Activated CD8-positive, alpha-beta T cell treated with anti-CD3 and anti-CD28 coated beads for 36 hours (primary cell): Measurements from ENCODE around the gene TCFL5. TPM values are rescaled to one million over a fixed set of nuclear protein-coding genes. Genes with fewer than 3 reads are reported as not detected.

Experiments used
- ATAC-seq: fragments of 200-7000 bp; cut with Tn5 transposase; one replicate; pipeline ENCODE4 v1.10.0; 2021; ENCODE audit warnings: mild to moderate bottlenecking, moderate library complexity
- CTCF ChIA-PET: fragments of 350-600 bp; sonication (Branson Sonifier 250); formaldehyde crosslinking; loops from one replicate; lab custom pipeline; 2021; ENCODE audit warnings: antibody characterized with exemption; lab: Charles Lee
- POLR2A ChIA-PET: fragments of 350-600 bp; sonication (Branson Sonifier 250); formaldehyde crosslinking; loops from one replicate; lab custom pipeline; 2021; ENCODE audit warnings: antibody characterized with exemption; lab: Charles Lee
- DNase-seq: peaks from one replicate; pipeline ENCODE4 v3.0.0-alpha.2; 2020
- H3K27ac Mint-ChIP-seq: one replicate; pipeline ENCODE4 v1.8.0; 2021; ENCODE audit warnings: mild to moderate bottlenecking, mixed read lengths
- H3K27me3 Mint-ChIP-seq: one replicate; pipeline ENCODE4 v1.8.0; 2021; ENCODE audit warnings: mixed read lengths
- H3K36me3 Mint-ChIP-seq: one replicate; pipeline ENCODE4 v1.8.0; 2021; ENCODE audit warnings: low read depth, mixed read lengths
- H3K4me1 Mint-ChIP-seq: one replicate; pipeline ENCODE4 v1.8.0; 2021; ENCODE audit warnings: low read depth, mixed read lengths
- H3K4me3 Mint-ChIP-seq: one replicate; pipeline ENCODE4 v1.8.0; 2021; ENCODE audit warnings: mild to moderate bottlenecking, moderate library complexity, mixed read lengths
- H3K9me3 Mint-ChIP-seq: one replicate; pipeline ENCODE4 v1.8.0; 2021; ENCODE audit warnings: mixed read lengths
- intact Hi-C: fragments of 100-400 bp; cut with micrococcal nuclease; formaldehyde crosslinking; loops from one replicate; pipeline ENCODE4 v1.10.0; 2022
- total RNA-seq, 2 experiments: library from RNA; stranded (reverse); gene quantifications; one replicate each; pipeline ENCODE4 v1.2.3, GENCODE V29; 2021
- TF ChIP-seq, protein P1 (sequence below): fragments of 200-600 bp; IDR thresholded peaks from one replicate; pipeline ENCODE4 v1.8.0; 2022; ENCODE audit warnings: antibody characterized with exemption, mild to moderate bottlenecking

Gene TCFL5
- total RNA-seq, 2 experiments from 2014 or later, result 7.5 to 7.6 TPM

DNA sequence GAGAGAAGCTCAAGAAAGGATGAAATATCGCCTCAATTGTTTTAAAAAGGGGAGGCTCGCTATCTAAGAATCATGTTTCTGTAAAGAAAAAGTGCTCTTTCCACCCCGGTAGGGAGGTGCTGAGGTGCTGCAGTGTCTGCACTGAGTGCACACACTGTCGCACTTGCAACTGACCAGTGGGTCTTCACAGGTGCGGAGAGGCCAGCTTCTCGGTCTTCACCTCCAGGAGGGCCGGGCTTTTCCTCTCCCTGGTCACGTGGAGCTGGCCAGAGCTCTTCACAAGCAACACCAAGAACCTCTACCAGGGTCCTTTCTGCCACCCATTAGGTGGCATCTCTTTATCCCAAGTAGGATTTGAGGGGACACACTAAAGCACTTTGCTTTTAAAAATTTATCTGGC is 27.8 kb upstream of the TCFL5 start:
- H3K27ac Mint-ChIP-seq, result no peak overlapping the region
- H3K27me3 Mint-ChIP-seq, result no peaks in the 10 kb centered on the region
- CTCF ChIA-PET, result interaction anchor here (0.6 to 2.6 kb wide), 6 partner anchors 10 to 86 kb away, joined by 3 to 14 read pairs (median 4); no protein-coding TSS in a partner anchor
- no peaks in the 10 kb centered on the region for H3K9me3 Mint-ChIP-seq
- POLR2A ChIA-PET, result interaction anchor here (1.5 kb wide), 1 partner anchor 9 kb away, joined by 5 read pairs; no protein-coding TSS in a partner anchor
- ATAC-seq (no peak), DNase-seq (no peak)
- TF ChIP-seq, protein P1, sequence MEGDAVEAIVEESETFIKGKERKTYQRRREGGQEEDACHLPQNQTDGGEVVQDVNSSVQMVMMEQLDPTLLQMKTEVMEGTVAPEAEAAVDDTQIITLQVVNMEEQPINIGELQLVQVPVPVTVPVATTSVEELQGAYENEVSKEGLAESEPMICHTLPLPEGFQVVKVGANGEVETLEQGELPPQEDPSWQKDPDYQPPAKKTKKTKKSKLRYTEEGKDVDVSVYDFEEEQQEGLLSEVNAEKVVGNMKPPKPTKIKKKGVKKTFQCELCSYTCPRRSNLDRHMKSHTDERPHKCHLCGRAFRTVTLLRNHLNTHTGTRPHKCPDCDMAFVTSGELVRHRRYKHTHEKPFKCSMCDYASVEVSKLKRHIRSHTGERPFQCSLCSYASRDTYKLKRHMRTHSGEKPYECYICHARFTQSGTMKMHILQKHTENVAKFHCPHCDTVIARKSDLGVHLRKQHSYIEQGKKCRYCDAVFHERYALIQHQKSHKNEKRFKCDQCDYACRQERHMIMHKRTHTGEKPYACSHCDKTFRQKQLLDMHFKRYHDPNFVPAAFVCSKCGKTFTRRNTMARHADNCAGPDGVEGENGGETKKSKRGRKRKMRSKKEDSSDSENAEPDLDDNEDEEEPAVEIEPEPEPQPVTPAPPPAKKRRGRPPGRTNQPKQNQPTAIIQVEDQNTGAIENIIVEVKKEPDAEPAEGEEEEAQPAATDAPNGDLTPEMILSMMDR, result no peak
- no peak overlapping the region for H3K4me3 Mint-ChIP-seq
- intact Hi-C loops, result no loop called here
- H3K36me3 Mint-ChIP-seq, result peaks cover 52% of the 10 kb centered on the region
- peaks cover 24% of the 10 kb centered on the region for H3K4me1 Mint-ChIP-seq

GRCh38 chr20:62888910-62889309 is 27.3 kb upstream of the TCFL5 start:
- peaks cover 24% of the 10 kb centered on the region for H3K4me1 Mint-ChIP-seq
- POLR2A ChIA-PET, result interaction anchor here (1.5 kb wide), 1 partner anchor 9 kb away, joined by 5 read pairs; no protein-coding TSS in a partner anchor
- intact Hi-C loops, result no loop called here
- DNase-seq, result no peak
- CTCF ChIA-PET, result interaction anchor here (1.2 to 1.9 kb wide), 4 partner anchors 11 to 86 kb away, joined by 3 to 5 read pairs (median 4); no protein-coding TSS in a partner anchor
- no peak for ATAC-seq
- H3K4me3 Mint-ChIP-seq, result no peak overlapping the region
- no peaks in the 10 kb centered on the region for H3K9me3 Mint-ChIP-seq
- TF ChIP-seq, protein P1, result no peak
- no peaks in the 10 kb centered on the region for H3K27me3 Mint-ChIP-seq
- peaks cover 47% of the 10 kb centered on the region for H3K36me3 Mint-ChIP-seq
- no peak overlapping the region for H3K27ac Mint-ChIP-seq

DNA sequence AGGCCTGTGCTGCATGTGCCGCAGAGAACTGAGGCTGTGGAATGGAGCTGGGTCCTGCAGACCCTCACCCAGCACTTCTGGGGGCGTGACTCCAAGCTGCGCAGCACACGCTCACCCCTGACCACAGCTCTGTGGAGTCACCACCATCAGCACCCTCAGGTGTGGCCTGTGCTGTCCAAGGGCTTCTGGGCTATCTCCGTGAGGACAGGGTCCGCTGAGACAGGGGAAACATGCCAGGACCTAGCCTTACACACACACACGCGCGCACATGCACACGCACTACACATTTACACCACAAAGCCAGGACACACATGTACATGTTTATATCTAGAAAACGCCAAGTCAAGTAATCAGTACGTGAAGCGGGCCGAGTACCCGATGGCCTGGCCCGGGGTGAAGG is 26.8 kb upstream of the TCFL5 start:
- ChIA-PET CTCF (interaction anchor here (1.2 to 1.9 kb wide), 5 partner anchors 11 to 87 kb away, joined by 3 to 5 read pairs (median 3); no protein-coding TSS in a partner anchor), POLR2A (interaction anchor here (1.5 kb wide), 1 partner anchor 10 kb away, joined by 5 read pairs; no protein-coding TSS in a partner anchor)
- no peak overlapping the region for H3K27ac Mint-ChIP-seq
- H3K4me1 Mint-ChIP-seq, result peaks cover 22% of the 10 kb centered on the region
- TF ChIP-seq, protein P1, result no peak
- peaks cover 42% of the 10 kb centered on the region for H3K36me3 Mint-ChIP-seq
- intact Hi-C loops, result no loop called here
- no peak overlapping the region for H3K4me3 Mint-ChIP-seq
- ATAC-seq, result no peak
- no peak for DNase-seq
- no peaks in the 10 kb centered on the region for H3K27me3 Mint-ChIP-seq
- H3K9me3 Mint-ChIP-seq, result no peaks in the 10 kb centered on the region

DNA sequence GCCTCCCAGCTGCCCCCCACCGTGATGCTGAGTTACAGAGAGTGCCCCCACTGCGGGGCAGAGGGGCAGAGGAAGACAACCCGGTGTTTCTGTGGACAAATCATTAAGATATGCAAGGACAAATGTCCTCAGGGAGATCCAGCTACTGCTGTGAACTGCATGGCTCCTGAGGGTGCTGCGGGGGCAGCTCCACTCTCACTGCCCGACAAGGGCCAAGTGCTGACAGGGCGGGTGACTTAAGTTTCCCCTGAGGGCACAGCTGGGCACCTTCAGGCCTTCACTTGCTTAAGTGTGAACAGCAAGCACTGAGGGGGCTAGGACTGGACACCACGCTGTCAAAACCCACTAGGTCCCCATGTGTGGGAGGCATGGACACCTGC is 26.2 kb upstream of the TCFL5 start:
- DNase-seq, result no peak
- no peak for ATAC-seq
- Mint-ChIP-seq H3K27ac (no peak overlapping the region), H3K36me3 (peaks cover 38% of the 10 kb centered on the region), H3K4me1 (peaks cover 16% of the 10 kb centered on the region), H3K27me3 (no peaks in the 10 kb centered on the region), H3K4me3 (no peak overlapping the region), H3K9me3 (no peaks in the 10 kb centered on the region)
- TF ChIP-seq, protein P1, result no peak
- intact Hi-C loops, result no loop called here
- ChIA-PET POLR2A (interaction anchor here (1.1 kb wide), 1 partner anchor 11 kb away, joined by 3 read pairs; no protein-coding TSS in a partner anchor), CTCF (interaction anchor here (0.7 to 1.9 kb wide), 6 partner anchors 13 to 85 kb away, joined by 3 to 6 read pairs (median 4); no protein-coding TSS in a partner anchor)

GRCh38 chr20:62887152-62887859 is 25.7 kb upstream of the TCFL5 start:
- peaks cover 33% of the 10 kb centered on the region for H3K36me3 Mint-ChIP-seq
- intact Hi-C loops, result no loop called here
- H3K27me3 Mint-ChIP-seq, result no peaks in the 10 kb centered on the region
- POLR2A ChIA-PET, result interaction anchor here (0.7 to 1.1 kb wide), 2 partner anchors 10 to 15 kb away, joined by 3 read pairs; no protein-coding TSS in a partner anchor
- TF ChIP-seq, protein P1, result no peak
- ATAC-seq (peak; percentile 59), DNase-seq (peak; percentile 52)
- no peaks in the 10 kb centered on the region for H3K9me3 Mint-ChIP-seq
- peaks cover 11% of the 10 kb centered on the region for H3K4me1 Mint-ChIP-seq
- H3K4me3 Mint-ChIP-seq, result no peak overlapping the region
- H3K27ac Mint-ChIP-seq, result no peak overlapping the region
- CTCF ChIA-PET, result interaction anchor here (0.7 to 1.6 kb wide), 5 partner anchors 12 to 85 kb away, joined by 3 to 6 read pairs (median 3); no protein-coding TSS in a partner anchor
